KMS-11 (cell line): ENCODE data around the gene ARHGEF26.
"Not testable (repeated sequence)": the region's sequence is repeated elsewhere in the genome, so short reads cannot be mapped to it uniquely, and the experiment has no call there.

Experiments
- H2AFZ ChIP-seq: fragments of 200-600 bp; sonication (generic); 2 replicates; pipeline ENCODE4 v1.6.1; 2016; ENCODE audit warnings: antibody characterized with exemption, mixed run types, low read depth
- H3K27ac ChIP-seq: fragments of 200-600 bp; sonication (generic); 2 replicates; pipeline ENCODE4 v1.6.1; 2016; ENCODE audit warnings: mild to moderate bottlenecking, mixed run types
- H3K27me3 ChIP-seq: fragments of 200-600 bp; sonication (generic); 2 replicates; pipeline ENCODE4 v1.6.1; 2017; ENCODE audit warnings: mild to moderate bottlenecking, low read depth, mixed run types, moderate library complexity; ENCODE audit not compliant: insufficient read depth
- H3K36me3 ChIP-seq: fragments of 200-600 bp; sonication (generic); 2 replicates; pipeline ENCODE4 v1.6.1; 2017; ENCODE audit warnings: mild to moderate bottlenecking, mixed run types; ENCODE audit not compliant: insufficient read depth
- H3K4me1 ChIP-seq: fragments of 200-600 bp; sonication (generic); 2 replicates; pipeline ENCODE4 v1.6.1; 2016; ENCODE audit warnings: mild to moderate bottlenecking, low read depth, mixed run types; ENCODE audit not compliant: poor library complexity, severe bottlenecking
- H3K4me2 ChIP-seq: fragments of 200-600 bp; sonication (generic); 2 replicates; pipeline ENCODE4 v1.7.0; 2016; ENCODE audit warnings: mild to moderate bottlenecking, mixed run types
- H3K4me3 ChIP-seq: fragments of 200-600 bp; sonication (generic); IDR thresholded peaks from 2 replicates; pipeline ENCODE4 v1.6.1; 2017; ENCODE audit warnings: low read depth, low read length, mixed read lengths; ENCODE audit not compliant: insufficient read depth
- H3K79me2 ChIP-seq: fragments of 200-600 bp; sonication (generic); 2 replicates; pipeline ENCODE4 v1.6.1; 2016; ENCODE audit warnings: low read depth, mixed run types; ENCODE audit not compliant: insufficient read depth
- H3K9ac ChIP-seq: fragments of 200-600 bp; sonication (generic); 2 replicates; pipeline ENCODE4 v1.6.1; 2016; ENCODE audit warnings: mild to moderate bottlenecking, mixed run types
- H4K20me1 ChIP-seq: fragments of 200-600 bp; sonication (generic); 2 replicates; pipeline ENCODE4 v1.6.1; 2016; ENCODE audit warnings: mild to moderate bottlenecking, mixed run types; ENCODE audit not compliant: insufficient read depth
- CTCF ChIP-seq: fragments of 200-600 bp; sonication (generic); conservative IDR thresholded peaks from 2 replicates; pipeline ENCODE4 v1.6.1; 2017; ENCODE audit warnings: low read depth, mild to moderate bottlenecking, antibody characterized with exemption, low read length, moderate library complexity, mixed read lengths

The ARHGEF26 gene

GRCh38 chr3:154085071-154085470, 36.1 kb upstream of the ARHGEF26 start:
- Histone ChIP-seq H3K79me2 (no peaks in the 10 kb centered on the region), H3K9ac (no peak overlapping the region), H3K36me3 (no peaks in the 10 kb centered on the region), H3K4me2 (no peak overlapping the region), H4K20me1 (no peaks in the 10 kb centered on the region), H2AFZ (no peak overlapping the region), H3K4me3 (no peak overlapping the region), H3K27ac (no peak overlapping the region), H3K4me1 (no peaks in the 10 kb centered on the region), H3K27me3 (no peaks in the 10 kb centered on the region)
- no peak for TF ChIP-seq CTCF

GRCh38 chr3:154085799-154086198, 35.4 kb upstream of the ARHGEF26 start:
- Histone ChIP-seq H4K20me1 (no peaks in the 10 kb centered on the region), H3K27me3 (no peaks in the 10 kb centered on the region), H3K36me3 (no peaks in the 10 kb centered on the region), H3K4me1 (no peaks in the 10 kb centered on the region), H3K4me3 (no peak overlapping the region), H2AFZ (no peak overlapping the region), H3K9ac (no peak overlapping the region), H3K4me2 (no peak overlapping the region), H3K27ac (no peak overlapping the region), H3K79me2 (no peaks in the 10 kb centered on the region)
- no peak for TF ChIP-seq CTCF

- no peaks in the 10 kb centered on the region for H3K36me3 ChIP-seq
- H3K4me1 ChIP-seq: no peaks in the 10 kb centered on the region
- H3K4me3 ChIP-seq: no peak overlapping the region
- no peak for TF ChIP-seq CTCF
- H3K27me3 ChIP-seq: no peaks in the 10 kb centered on the region
- H3K27ac ChIP-seq: no peak overlapping the region
- H2AFZ ChIP-seq: no peak overlapping the region
- no peaks in the 10 kb centered on the region for H3K79me2 ChIP-seq
- H3K9ac ChIP-seq: no peak overlapping the region
- H4K20me1 ChIP-seq: no peaks in the 10 kb centered on the region
- H3K4me2 ChIP-seq: no peak overlapping the region
Measured at GRCh38 chr3:154086286-154086685, 34.9 kb upstream of the ARHGEF26 start.

GRCh38 chr3:154087756-154088480, 33.3 kb upstream of the ARHGEF26 start:
- H3K9ac ChIP-seq, H3K4me2 ChIP-seq, H3K27me3 ChIP-seq, H3K79me2 ChIP-seq, H3K36me3 ChIP-seq, H2AFZ ChIP-seq, H3K4me3 ChIP-seq, H3K27ac ChIP-seq, H3K4me1 ChIP-seq, H4K20me1 ChIP-seq: not testable (repeated sequence)
